Measurements from ENCODE around the gene PTCRA.
A peak's percentile ranks its signal among the peaks of the same experiment; 100 is the strongest.
"Not testable (repeated sequence)": the region's sequence is repeated elsewhere in the genome, so short reads cannot be mapped to it uniquely, and the experiment has no call there.

Gene PTCRA

DNA sequence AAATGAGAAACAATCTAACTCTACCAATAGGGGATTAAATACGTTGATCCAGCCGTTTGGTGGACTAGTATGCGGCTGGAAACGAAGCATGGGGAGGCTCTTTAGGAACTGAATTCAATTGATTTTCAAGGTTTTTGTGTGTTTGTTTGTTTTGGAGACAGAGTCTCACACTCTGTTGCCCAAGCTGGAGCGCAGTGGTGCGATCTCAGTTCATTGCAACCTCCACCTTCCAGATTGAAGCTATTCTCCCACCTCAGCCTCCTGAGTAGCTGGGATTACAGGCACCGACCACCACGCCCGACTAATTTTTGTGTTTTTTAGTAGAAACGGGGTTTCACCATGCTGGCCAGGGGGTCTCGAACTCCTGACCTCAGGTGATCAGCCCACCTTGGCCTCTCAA is 20.5 kb downstream of the PTCRA start:
- no peak for TF ChIP-seq TAF1 (IDR thresholded peaks at IDR 0.05; ENCODE audit: borderline replicate concordance, low read depth, low read length)
- no peak for TF ChIP-seq POLR2AphosphoS5 (IDR thresholded peaks at IDR 0.05; ENCODE audit: low read depth, low read length)
- TF ChIP-seq POLR2A (IDR thresholded peaks at IDR 0.05; ENCODE audit: low read depth, low read length), result no peak
- DNase-seq (ENCODE audit: insufficient read length) (no peak), FAIRE-seq (no peak)

DNA sequence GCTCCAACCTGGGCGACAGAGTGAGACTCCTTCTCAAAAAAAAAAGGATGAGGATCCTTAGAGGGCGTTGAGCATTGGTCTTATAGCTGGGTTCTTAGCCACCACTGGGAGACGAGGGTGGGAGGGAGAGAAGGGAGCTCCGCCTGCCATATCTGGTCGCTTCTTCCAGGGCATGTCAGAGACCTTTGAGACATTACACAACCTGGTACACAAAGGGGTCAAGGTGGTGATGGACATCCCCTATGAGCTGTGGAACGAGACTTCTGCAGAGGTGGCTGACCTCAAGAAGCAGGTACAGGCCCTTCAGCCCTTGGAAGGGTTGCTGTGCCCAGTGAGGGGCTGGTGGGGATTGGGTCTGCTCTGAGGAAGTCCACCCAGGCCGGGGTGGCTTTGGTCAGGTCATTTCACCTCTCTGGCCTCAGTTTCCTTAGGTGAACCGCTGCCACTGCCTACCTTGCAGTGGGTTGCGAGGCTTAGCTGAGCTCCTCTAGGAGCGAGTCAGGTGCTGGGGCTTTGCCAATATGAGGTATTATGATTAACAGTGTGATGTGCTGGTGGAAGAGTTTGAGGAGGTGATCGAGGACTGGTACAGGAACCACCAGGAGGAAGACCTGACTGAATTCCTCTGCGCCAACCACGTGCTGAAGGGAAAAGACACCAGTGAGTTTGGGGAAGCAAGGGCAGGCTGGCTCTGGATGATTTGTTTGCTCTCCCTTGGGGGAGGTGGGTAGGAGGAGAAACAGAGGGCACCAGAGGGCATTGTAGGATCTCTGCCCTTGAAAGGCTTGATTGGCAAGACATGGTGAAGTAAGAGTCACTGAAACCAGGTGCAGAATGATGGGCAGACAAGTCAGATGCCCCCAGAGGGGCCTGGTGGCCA is 21.9 kb downstream of the PTCRA start:
- no peak for TF ChIP-seq TAF1 (IDR thresholded peaks at IDR 0.05; ENCODE audit: borderline replicate concordance, low read depth, low read length)
- peak; percentile 34; the same call in 1 of the 2 replicates for TF ChIP-seq POLR2AphosphoS5 (IDR thresholded peaks at IDR 0.05; ENCODE audit: low read depth, low read length)
- peak; percentile 49 for TF ChIP-seq POLR2A (IDR thresholded peaks at IDR 0.05; ENCODE audit: low read depth, low read length)
- no peak for FAIRE-seq
- DNase-seq (ENCODE audit: insufficient read length), result no peak

DNA sequence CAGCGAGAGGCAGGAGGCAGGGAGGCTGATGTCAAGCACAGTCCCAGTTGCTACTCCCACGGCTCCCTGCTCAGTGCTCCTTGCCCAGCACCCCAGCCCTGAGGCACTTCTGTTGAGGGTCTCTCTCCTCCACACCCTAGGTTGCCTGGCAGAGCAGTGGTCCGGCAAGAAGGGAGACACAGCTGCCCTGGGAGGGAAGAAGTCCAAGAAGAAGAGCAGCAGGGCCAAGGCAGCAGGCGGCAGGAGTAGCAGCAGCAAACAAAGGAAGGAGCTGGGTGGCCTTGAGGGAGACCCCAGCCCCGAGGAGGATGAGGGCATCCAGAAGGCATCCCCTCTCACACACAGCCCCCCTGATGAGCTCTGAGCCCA is 22.6 kb downstream of the PTCRA start:
- TF ChIP-seq POLR2AphosphoS5 (IDR thresholded peaks at IDR 0.05; ENCODE audit: low read depth, low read length) (peak; percentile 16; the same call in 1 of the 2 replicates), POLR2A (IDR thresholded peaks at IDR 0.05; ENCODE audit: low read depth, low read length) (no peak; the same call in 1 of the 2 replicates), TAF1 (IDR thresholded peaks at IDR 0.05; ENCODE audit: borderline replicate concordance, low read depth, low read length) (no peak)
- DNase-seq (ENCODE audit: insufficient read length) (no peak), FAIRE-seq (no peak)

DNA sequence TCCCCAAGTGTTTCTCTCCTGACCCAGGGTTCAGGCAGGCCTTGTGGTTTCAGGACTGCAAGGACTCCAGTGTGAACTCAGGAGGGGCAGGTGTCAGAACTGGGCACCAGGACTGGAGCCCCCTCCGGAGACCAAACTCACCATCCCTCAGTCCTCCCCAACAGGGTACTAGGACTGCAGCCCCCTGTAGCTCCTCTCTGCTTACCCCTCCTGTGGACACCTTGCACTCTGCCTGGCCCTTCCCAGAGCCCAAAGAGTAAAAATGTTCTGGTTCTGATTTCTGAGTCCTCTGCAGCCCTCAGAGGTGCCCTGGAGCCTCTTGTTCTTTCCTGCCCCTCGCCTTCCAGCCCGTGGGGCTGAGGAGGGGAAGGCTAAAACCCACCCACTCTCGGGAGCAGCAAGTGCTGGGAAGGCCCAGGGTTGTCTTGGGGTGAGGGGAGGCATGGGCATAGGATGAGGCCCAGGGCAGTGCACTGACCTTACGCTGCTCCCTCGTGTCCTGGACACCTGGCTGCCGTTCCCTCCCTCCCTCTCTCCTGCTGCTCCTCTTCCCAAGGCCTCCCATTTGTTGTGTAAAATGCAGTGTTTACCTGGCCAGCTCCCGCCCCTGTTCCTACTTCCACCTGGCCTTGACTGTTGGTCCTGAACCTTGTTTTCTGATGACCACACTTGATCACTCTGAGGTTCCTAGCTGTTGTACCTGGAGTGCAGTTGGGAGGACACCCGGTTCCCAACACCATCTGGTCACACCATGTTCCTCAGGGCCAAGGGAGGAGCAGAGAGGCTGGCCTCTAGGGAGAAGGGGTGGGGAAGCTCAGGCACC is 23.3 kb downstream of the PTCRA start:
- FAIRE-seq (no peak), DNase-seq (ENCODE audit: insufficient read length) (no peak)
- TF ChIP-seq POLR2A (IDR thresholded peaks at IDR 0.05; ENCODE audit: low read depth, low read length) (no peak; the same call in none of the 2 replicates), TAF1 (IDR thresholded peaks at IDR 0.05; ENCODE audit: borderline replicate concordance, low read depth, low read length) (no peak), POLR2AphosphoS5 (IDR thresholded peaks at IDR 0.05; ENCODE audit: low read depth, low read length) (peak; percentile 37; the same call in 1 of the 2 replicates)

DNA sequence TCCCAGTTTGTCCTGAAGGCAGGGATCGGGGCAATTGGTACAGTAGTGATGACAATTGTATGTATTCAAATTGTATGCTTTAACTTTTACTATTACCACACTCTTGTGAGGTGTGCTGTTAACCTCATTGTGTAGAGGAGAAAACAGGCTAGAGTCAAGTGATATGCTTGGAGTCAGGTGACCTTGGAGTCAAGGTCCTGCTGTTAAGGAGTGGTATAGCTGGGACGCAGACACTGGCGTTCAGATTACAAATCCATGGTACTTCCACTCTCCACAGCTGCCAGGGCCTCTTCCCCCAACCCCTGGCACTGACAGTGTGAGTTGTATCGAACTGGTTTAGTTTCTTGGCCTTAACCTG is 23.9 kb downstream of the PTCRA start:
- no peak for DNase-seq (ENCODE audit: insufficient read length)
- no peak for FAIRE-seq
- no peak for TF ChIP-seq POLR2AphosphoS5 (IDR thresholded peaks at IDR 0.05; ENCODE audit: low read depth, low read length)

DNA sequence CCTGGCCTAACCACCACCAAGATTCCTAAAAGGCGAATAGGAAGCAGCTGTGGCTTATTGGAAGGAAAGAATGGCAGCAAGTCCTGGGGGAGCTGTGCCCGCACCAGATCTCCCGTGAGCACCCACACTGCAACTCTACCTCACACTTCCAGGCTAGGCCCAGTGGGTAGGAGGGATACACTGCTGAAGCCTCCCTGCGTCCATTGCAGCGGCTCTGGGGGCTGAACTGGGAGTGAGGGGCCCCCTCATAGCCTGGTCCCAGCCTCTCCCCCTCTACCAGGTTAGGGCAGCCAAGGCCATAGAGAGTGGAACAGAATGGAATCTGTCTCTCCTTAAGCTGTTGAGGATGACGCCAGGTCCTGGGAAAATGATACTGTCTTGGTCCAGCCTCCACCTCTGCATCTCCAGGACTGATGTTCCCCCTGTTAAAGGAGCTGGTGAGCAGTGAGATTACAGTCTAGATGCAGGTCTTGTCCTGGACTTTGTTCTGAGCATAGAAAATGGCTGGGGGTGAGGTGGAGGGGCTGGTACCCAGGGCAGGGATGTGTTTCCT is 24.7 kb downstream of the PTCRA start:
- peak; percentile 73 for TF ChIP-seq POLR2AphosphoS5 (IDR thresholded peaks at IDR 0.05; ENCODE audit: low read depth, low read length)
- no peak; the same call in none of the 2 replicates for TF ChIP-seq POLR2A (IDR thresholded peaks at IDR 0.05; ENCODE audit: low read depth, low read length)
- no peak for TF ChIP-seq TAF1 (IDR thresholded peaks at IDR 0.05; ENCODE audit: borderline replicate concordance, low read depth, low read length)
- no peak for FAIRE-seq
- DNase-seq (ENCODE audit: insufficient read length), result no peak

DNA sequence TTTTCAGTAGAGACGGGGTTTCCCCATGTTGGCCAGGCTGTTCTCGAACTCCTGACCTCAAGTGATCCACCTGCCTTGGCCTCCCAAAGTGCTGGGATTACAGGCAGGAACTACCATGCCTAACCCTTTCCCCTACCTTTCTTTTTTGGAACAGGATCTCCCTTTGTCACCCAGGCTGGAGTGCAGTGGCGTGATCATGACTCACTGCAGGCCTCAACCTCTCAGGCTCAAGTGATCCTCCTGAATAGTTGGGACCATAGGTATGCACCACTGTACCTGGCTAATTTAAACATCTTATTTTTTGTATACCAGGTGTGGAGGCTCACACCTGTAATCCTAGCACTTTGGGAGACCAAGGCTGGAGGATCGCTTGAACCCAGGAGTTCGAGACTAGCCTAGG is 25.5 kb downstream of the PTCRA start:
- FAIRE-seq; DNase-seq (ENCODE audit: insufficient read length): not testable (repeated sequence)

DNA sequence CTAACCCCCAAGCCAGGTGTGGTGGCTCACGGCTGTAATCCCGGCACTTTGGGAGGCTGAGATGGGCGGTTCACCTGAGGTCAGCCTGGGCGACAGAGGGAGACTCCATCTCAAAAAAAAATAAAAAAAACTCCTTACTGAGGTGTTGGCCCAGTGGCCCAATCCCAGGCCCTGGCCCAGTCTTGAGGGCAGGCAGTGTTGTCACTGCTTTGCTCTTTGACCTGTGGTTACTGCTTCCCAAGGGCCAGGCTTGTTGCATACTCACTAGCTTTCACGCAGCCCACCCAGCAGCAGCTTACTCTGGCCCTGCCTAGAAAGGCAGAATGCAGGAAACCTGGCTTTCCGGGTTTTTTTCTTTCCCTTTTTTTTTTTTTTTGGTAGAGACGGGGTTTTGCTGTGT is 26.6 kb downstream of the PTCRA start:
- DNase-seq (ENCODE audit: insufficient read length) (no peak), FAIRE-seq (no peak)
- TF ChIP-seq TAF1 (IDR thresholded peaks at IDR 0.05; ENCODE audit: borderline replicate concordance, low read depth, low read length) (no peak), POLR2AphosphoS5 (IDR thresholded peaks at IDR 0.05; ENCODE audit: low read depth, low read length) (no peak), POLR2A (IDR thresholded peaks at IDR 0.05; ENCODE audit: low read depth, low read length) (peak; percentile 50; the same call in 1 of the 2 replicates)

DNA sequence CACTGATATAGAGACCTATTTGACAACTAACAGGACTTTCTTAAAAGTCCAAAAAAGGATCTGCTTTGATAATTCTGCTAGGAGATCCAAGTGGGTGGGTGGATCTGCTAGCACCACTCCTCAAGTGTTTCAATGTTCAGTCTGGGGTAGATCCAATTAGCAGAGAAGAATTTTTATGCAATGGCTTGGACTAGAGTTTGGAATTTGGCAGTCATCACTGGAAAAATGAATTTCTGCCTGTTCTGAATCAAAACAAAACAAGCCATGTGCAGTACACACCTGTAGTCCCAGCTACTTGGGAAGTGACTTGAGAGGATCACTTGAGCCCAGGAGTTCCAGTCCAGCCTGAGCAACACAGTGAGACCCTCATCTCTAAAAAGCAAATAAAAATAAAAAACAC is 32.1 kb downstream of the PTCRA start:
- TF ChIP-seq TAF1 (IDR thresholded peaks at IDR 0.05; ENCODE audit: borderline replicate concordance, low read depth, low read length), result no peak
- no peak for TF ChIP-seq POLR2AphosphoS5 (IDR thresholded peaks at IDR 0.05; ENCODE audit: low read depth, low read length)
- no peak for TF ChIP-seq POLR2A (IDR thresholded peaks at IDR 0.05; ENCODE audit: low read depth, low read length)
- FAIRE-seq, result peak; percentile 64

DNA sequence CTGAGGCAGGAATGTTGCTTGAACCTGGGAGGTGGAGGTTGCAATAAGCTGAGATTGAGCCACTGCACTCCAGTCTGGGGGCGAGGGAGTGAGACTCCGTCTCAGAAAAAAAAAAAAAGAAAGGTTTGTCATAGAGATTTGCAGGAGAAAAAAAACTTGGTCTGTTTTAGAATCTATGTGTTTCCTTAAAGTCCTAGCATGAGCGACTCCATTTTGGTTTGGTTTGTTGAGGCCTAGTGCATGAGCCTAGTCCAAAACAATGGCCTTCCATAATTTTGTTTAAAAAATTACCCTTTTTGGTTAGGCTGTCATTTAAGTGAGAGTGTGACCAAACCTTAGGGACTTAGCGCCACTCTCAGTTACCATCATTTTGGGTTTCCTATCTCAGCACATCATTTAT is 36.5 kb downstream of the PTCRA start:
- FAIRE-seq, result no peak
- DNase-seq (ENCODE audit: insufficient read length), result no peak
- TF ChIP-seq POLR2A (IDR thresholded peaks at IDR 0.05; ENCODE audit: low read depth, low read length) (no peak), POLR2AphosphoS5 (IDR thresholded peaks at IDR 0.05; ENCODE audit: low read depth, low read length) (no peak), TAF1 (IDR thresholded peaks at IDR 0.05; ENCODE audit: borderline replicate concordance, low read depth, low read length) (no peak)

More for the DNA sequence above, 32.1 kb downstream of the PTCRA start:
- no peak for DNase-seq (ENCODE audit: insufficient read length)

DNA sequence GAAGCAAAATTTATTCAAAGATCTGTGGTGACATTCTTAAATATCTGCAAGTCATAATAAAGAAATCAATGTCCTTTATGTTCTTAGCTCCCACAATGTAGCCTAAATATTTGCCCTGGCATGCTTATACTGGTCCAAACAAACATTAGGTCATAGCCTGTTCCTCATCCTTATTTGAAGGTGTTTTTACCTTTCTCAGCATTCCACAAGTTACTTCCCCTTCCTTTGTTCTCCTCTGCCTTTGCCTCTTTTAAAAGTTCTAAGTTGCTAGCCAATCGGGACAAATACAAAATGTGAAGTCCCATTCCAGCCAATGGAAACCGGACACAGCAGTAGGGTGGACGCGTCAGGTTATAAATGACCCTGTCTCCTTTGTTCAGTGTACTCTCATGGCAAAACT is 38.6 kb downstream of the PTCRA start:
- FAIRE-seq; DNase-seq (ENCODE audit: insufficient read length): not testable (repeated sequence)

DNA sequence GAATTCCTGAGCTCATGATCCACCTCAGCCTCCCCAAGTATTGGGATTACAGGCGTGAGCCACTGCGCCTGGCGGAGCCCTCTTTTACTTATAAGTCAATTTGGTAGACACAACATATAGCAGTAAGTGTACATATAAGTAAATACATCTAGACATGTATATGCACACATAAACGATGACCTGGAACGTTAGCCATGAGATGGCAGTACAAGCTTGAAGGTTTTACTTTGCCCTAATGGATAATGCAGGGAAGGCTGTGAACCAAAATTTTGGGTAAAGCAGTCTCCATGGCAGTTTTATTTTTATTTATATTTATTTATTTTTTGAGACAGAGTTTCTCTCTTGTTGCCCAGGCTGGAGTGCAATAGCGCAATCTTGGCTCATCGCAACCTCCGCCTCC is 42.3 kb downstream of the PTCRA start:
- TF ChIP-seq TAF1 (IDR thresholded peaks at IDR 0.05; ENCODE audit: borderline replicate concordance, low read depth, low read length) (no peak), POLR2AphosphoS5 (IDR thresholded peaks at IDR 0.05; ENCODE audit: low read depth, low read length) (no peak), POLR2A (IDR thresholded peaks at IDR 0.05; ENCODE audit: low read depth, low read length) (no peak)
- no peak for DNase-seq (ENCODE audit: insufficient read length)
- FAIRE-seq, result no peak
